Tibial nerve (tissue), 3 donors: ENCODE results near the gene NET1.

Source experiments
- CTCF ChIP-seq, 5 experiments: fragments of 200-600 bp in 3 of 5; fragments of 450-650 bp in 2 of 5; sonication (generic) in 3 of 5; IDR thresholded peaks; one replicate each; pipeline ENCODE4 v1.5.1; 2016 to 2019; ENCODE audit warnings: antibody characterized with exemption in 5 of 5, mild to moderate bottlenecking in 3 of 5, moderate library complexity in 2 of 5
- POLR2A ChIP-seq, 2 donors: fragments of 450-650 bp; IDR thresholded peaks; one replicate each; pipeline ENCODE4 v1.6.1; 2017; ENCODE audit warnings: antibody characterized with exemption in 2 of 2, mild to moderate bottlenecking in 2 of 2, moderate library complexity in 2 of 2

GRCh38 chr10:5385224-5385623 lies 27.1 kb upstream of the NET1 start:
- TF ChIP-seq CTCF (IDR thresholded peaks at IDR 0.05) (no peak), POLR2A (IDR thresholded peaks at IDR 0.05) (no peak)
